ENCODE measurements around the gene PMVK. TPM values are rescaled to one million over a fixed set of nuclear protein-coding genes. Genes with fewer than 3 reads are reported as not detected.

Gene PMVK
- total RNA-seq, 2 experiments from 2014 or later, result 6.6 to 7.4 TPM

DNA sequence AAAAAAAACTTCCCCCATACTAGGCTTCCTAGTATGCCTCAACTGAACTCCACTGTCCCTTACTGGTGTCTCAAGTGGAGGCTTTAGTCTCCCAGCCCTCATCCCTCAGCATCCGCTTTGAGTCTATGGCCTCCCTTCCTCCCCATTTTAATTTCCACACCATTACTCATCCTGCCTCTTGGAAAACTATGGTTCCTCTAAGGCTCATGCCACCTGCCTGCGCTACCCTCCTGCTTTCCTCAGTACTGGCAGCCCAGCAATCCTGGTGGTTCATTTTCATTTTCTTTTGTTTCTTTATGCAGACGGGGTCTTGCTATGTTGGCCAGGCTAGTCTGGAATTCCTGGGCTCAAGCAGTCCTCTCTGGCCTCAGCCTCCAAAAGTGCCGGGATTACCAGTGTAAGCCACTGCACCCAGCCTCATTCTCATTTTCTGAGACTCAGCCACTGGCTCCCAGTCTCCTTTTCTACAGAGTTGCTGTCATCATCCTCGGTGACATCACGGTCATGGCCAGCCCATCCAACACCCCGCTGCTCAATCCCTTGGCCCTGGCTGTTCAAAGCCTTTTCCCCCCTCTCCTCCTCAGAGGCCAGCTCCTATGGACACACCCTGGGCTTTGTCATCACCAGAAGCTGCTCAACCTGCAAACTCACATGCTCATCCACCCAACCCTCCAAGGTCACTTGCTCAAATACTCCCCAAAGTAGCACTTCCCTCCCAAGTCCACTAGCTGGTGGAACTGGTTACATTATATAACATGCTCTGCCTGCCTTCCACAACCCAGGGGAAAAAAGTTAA, 2.3 kb upstream of the PMVK start:
- peaks cover 25% of the 10 kb centered on the region for H3K36me3 Mint-ChIP-seq (ENCODE audit: low read depth)
- TF ChIP-seq, protein P1, sequence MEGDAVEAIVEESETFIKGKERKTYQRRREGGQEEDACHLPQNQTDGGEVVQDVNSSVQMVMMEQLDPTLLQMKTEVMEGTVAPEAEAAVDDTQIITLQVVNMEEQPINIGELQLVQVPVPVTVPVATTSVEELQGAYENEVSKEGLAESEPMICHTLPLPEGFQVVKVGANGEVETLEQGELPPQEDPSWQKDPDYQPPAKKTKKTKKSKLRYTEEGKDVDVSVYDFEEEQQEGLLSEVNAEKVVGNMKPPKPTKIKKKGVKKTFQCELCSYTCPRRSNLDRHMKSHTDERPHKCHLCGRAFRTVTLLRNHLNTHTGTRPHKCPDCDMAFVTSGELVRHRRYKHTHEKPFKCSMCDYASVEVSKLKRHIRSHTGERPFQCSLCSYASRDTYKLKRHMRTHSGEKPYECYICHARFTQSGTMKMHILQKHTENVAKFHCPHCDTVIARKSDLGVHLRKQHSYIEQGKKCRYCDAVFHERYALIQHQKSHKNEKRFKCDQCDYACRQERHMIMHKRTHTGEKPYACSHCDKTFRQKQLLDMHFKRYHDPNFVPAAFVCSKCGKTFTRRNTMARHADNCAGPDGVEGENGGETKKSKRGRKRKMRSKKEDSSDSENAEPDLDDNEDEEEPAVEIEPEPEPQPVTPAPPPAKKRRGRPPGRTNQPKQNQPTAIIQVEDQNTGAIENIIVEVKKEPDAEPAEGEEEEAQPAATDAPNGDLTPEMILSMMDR (IDR thresholded peaks at IDR 0.05), result no peak
- peak overlapping the region; percentile 79 for H3K4me3 Mint-ChIP-seq
- Histone ChIP-seq H3K4me1 (ENCODE audit: insufficient read depth, low read length) (peaks cover 80% of the 10 kb centered on the region), H3K27ac (ENCODE audit: low read depth in 1 of 2, low read length in 2 of 2) (peak overlapping the region in 1 of 2 donors; percentile 100), H3K36me3 (ENCODE audit: insufficient read depth, low read length) (no peaks in the 10 kb centered on the region), H3K9me3 (ENCODE audit: control insufficient read depth in 1 of 2, insufficient read depth in 1 of 2, low read length in 2 of 2) (no peaks in the 10 kb centered on the region), H3K27me3 (ENCODE audit: control insufficient read depth in 1 of 2, insufficient read depth in 2 of 2, low read length in 2 of 2) (no peaks in the 10 kb centered on the region), H3K4me3 (ENCODE audit: low read length) (no peak overlapping the region)
- peak overlapping the region; percentile 98 for H3K27ac Mint-ChIP-seq
- H3K4me1 Mint-ChIP-seq (ENCODE audit: low read depth), result peaks cover 81% of the 10 kb centered on the region
- ATAC-seq (ENCODE audit: poor library complexity) (no peak), DNase-seq (peak in 1 of 14 experiments; percentile 43)
- CTCF ChIA-PET, result interaction anchor here (0.7 to 3.9 kb wide), 10 partner anchors 13 to 610 kb away, joined by 3 to 38 read pairs (median 10); partner anchors contain the start of genes PBXIP1 and PYGO2
- intact Hi-C loops (cut with DNase I, micrococcal nuclease), result no loop called here
- no peaks in the 10 kb centered on the region for H3K9me3 Mint-ChIP-seq
- POLR2A ChIA-PET, result interaction anchor here (1.1 to 2.2 kb wide), 3 partner anchors 10 to 68 kb away, joined by 3 to 14 read pairs (median 4); no protein-coding TSS in a partner anchor
- no peaks in the 10 kb centered on the region for H3K27me3 Mint-ChIP-seq

DNA sequence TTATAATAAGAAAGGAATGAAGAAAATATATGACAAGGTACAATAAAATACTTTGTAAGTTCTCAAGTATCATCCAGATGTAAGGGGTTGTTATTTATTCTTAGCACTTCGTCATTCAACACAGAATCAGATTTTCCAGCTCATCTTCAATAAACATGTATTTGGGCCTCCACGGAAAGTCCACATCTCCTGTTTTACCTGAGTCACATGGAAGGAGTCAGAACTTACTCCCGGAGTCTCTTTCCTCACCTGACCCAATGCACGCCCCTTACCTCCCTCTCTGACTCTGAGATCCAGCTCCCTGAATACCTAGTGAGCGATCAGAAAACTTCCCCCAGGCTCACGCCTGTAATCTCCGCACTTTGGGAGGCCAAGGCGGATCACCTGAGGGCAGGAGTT, 1.5 kb upstream of the PMVK start:
- POLR2A ChIA-PET, result interaction anchor here (0.8 to 3.0 kb wide), 9 partner anchors 11 to 79 kb away, joined by 3 to 24 read pairs (median 4); partner anchors contain the start of genes PYGO2 and ZBTB7B
- H3K9me3 ChIP-seq (ENCODE audit: control insufficient read depth in 1 of 2, insufficient read depth in 1 of 2, low read length in 2 of 2), result no peaks in the 10 kb centered on the region
- H3K36me3 ChIP-seq (ENCODE audit: insufficient read depth, low read length), result no peaks in the 10 kb centered on the region
- CTCF ChIA-PET, result interaction anchor here (0.8 to 3.9 kb wide), 6 partner anchors 11 to 124 kb away, joined by 3 to 38 read pairs (median 17); partner anchors contain the start of genes PBXIP1 and PYGO2
- no peaks in the 10 kb centered on the region for H3K27me3 ChIP-seq (ENCODE audit: control insufficient read depth in 1 of 2, insufficient read depth in 2 of 2, low read length in 2 of 2)
- DNase-seq (no peak), ATAC-seq (ENCODE audit: poor library complexity) (no peak)
- intact Hi-C loops (cut with DNase I, micrococcal nuclease), result loop anchor here (1.0 to 2.0 kb wide), 9 partner anchors 17 to 379 kb away; partner anchors contain the start of genes CKS1B (in 2 of the 2), PYGO2 (in 1 of the 2), UBE2Q1 (in 1 of the 2) and ZBTB7B (in 1 of the 2)
- Mint-ChIP-seq H3K27ac (peak overlapping the region; percentile 98), H3K36me3 (ENCODE audit: low read depth) (peaks cover 20% of the 10 kb centered on the region), H3K27me3 (no peaks in the 10 kb centered on the region), H3K4me1 (ENCODE audit: low read depth) (peaks cover 73% of the 10 kb centered on the region), H3K9me3 (no peaks in the 10 kb centered on the region), H3K4me3 (peak overlapping the region; percentile 90)
- H3K4me1 ChIP-seq (ENCODE audit: insufficient read depth, low read length), result peaks cover 72% of the 10 kb centered on the region
- H3K4me3 ChIP-seq (ENCODE audit: low read length), result peak overlapping the region; percentile 86
- peak overlapping the region; percentile 98 to 100 for H3K27ac ChIP-seq (ENCODE audit: low read depth in 1 of 2, low read length in 2 of 2)
- TF ChIP-seq, protein P1 (IDR thresholded peaks at IDR 0.05), result no peak

DNA sequence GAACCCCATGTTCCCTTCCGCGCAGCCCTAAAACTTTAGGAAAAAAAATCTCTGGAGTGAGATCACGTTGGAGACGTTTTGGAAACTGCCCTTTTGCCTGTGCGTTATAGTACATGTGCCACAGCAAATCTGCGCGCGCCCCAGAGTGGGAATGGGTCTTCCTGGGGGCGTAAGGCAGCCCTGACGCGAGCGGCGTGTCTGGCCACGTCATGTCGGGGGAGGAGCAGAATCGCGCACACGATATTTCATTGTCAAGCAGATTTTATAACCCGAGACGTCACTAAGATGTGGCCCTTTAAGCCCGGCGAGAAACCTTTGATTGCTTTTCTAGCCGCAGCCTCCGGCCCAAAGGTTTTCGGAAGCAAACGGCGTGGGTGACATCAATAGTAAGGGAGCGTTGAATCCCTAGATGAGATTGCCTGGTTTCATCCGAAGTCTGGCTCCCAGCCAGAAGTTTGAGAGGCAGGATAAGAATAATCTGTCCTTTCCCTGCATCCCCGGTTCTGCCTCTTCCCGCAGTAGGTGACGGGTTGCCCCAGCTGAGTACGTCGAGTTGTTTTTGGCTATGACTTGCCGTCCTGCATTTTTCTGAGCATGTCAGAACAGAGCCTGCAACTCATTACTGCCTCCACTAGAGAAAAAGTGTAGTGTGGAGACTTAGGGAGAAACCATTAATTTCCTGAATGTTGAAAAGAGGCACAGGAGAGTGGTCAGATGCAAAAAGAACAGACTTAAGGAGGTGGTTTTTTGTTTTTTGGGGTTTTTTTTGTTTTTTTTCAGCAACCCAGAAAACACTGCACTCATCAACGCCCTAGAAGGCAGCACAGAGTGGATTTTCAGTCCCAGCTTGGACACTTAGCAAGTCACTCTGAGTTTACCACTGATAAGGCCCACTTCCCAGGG, 817 bp upstream of the PMVK start:
- peaks cover under 1% of the 10 kb centered on the region for H3K36me3 ChIP-seq (ENCODE audit: insufficient read depth, low read length)
- Mint-ChIP-seq H3K27me3 (no peaks in the 10 kb centered on the region), H3K4me3 (peak overlapping the region; percentile 90), H3K9me3 (no peaks in the 10 kb centered on the region), H3K27ac (peak overlapping the region; percentile 98), H3K4me1 (ENCODE audit: low read depth) (peaks cover 66% of the 10 kb centered on the region), H3K36me3 (ENCODE audit: low read depth) (peaks cover 15% of the 10 kb centered on the region)
- DNase-seq (peak in 13 of 14 experiments; percentile 77 to 98 (median 87)), ATAC-seq (ENCODE audit: poor library complexity) (peak; percentile 77)
- ChIA-PET CTCF (interaction anchor here (0.8 to 3.9 kb wide), 15 partner anchors 11 to 177 kb away, joined by 3 to 38 read pairs (median 4); partner anchors contain the start of genes FLAD1, PBXIP1 and PYGO2), POLR2A (interaction anchor here (0.5 to 3.0 kb wide), 31 partner anchors 8 to 1568 kb away, joined by 3 to 24 read pairs (median 4); partner anchors contain the start of genes ADAM15, ADAR, CKS1B and FLAD1)
- no peaks in the 10 kb centered on the region for H3K9me3 ChIP-seq (ENCODE audit: control insufficient read depth in 1 of 2, insufficient read depth in 1 of 2, low read length in 2 of 2)
- TF ChIP-seq, protein P1 (IDR thresholded peaks at IDR 0.05), result peak; percentile 28
- peak overlapping the region; percentile 86 for H3K4me3 ChIP-seq (ENCODE audit: low read length)
- peaks cover 65% of the 10 kb centered on the region for H3K4me1 ChIP-seq (ENCODE audit: insufficient read depth, low read length)
- no peaks in the 10 kb centered on the region for H3K27me3 ChIP-seq (ENCODE audit: control insufficient read depth in 1 of 2, insufficient read depth in 2 of 2, low read length in 2 of 2)
- H3K27ac ChIP-seq (ENCODE audit: low read depth in 1 of 2, low read length in 2 of 2), result peak overlapping the region; percentile 98 to 100
- intact Hi-C loops (cut with DNase I, micrococcal nuclease), result loop anchor here (1.0 to 2.0 kb wide), 9 partner anchors 18 to 379 kb away; partner anchors contain the start of genes CKS1B (in 2 of the 2), PYGO2 (in 1 of the 2), UBE2Q1 (in 1 of the 2) and ZBTB7B (in 1 of the 2)

Data from CD4-positive, alpha-beta T cell (primary cell).